ENCODE results near the gene CD59.
"Not testable (repeated sequence)": the region's sequence is repeated elsewhere in the genome, so short reads cannot be mapped to it uniquely, and the experiment has no call there.

The CD59 gene

DNA sequence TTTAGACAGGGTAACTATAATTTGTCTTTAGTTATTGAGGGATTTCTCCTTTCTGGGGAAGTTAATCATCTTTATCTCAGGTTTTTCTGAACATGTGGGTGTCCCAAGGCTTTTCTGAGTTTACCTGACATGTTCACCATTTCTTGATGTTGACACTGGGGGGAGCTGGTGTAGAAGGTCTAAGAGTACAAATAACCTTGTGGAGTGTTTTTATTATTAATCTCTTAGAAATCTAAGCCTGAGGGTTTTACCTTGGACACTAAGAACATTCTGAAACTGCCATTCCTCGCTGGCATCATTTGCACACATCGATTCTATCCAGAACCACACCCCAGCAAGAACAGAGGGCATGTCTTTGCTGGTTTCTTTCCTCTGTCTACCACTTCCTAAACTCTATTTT is 20.0 kb downstream of the CD59 start:
- TF ChIP-seq, protein P1, sequence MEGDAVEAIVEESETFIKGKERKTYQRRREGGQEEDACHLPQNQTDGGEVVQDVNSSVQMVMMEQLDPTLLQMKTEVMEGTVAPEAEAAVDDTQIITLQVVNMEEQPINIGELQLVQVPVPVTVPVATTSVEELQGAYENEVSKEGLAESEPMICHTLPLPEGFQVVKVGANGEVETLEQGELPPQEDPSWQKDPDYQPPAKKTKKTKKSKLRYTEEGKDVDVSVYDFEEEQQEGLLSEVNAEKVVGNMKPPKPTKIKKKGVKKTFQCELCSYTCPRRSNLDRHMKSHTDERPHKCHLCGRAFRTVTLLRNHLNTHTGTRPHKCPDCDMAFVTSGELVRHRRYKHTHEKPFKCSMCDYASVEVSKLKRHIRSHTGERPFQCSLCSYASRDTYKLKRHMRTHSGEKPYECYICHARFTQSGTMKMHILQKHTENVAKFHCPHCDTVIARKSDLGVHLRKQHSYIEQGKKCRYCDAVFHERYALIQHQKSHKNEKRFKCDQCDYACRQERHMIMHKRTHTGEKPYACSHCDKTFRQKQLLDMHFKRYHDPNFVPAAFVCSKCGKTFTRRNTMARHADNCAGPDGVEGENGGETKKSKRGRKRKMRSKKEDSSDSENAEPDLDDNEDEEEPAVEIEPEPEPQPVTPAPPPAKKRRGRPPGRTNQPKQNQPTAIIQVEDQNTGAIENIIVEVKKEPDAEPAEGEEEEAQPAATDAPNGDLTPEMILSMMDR (conservative IDR thresholded peaks at IDR 0.05; ENCODE audit: low read depth, low read length) = peak; percentile 57
- no peak overlapping the region for H3K4me3 ChIP-seq (ENCODE audit: low read depth, low read length)
- peak; percentile 74 for DNase-seq (ENCODE audit: low read depth)

DNA sequence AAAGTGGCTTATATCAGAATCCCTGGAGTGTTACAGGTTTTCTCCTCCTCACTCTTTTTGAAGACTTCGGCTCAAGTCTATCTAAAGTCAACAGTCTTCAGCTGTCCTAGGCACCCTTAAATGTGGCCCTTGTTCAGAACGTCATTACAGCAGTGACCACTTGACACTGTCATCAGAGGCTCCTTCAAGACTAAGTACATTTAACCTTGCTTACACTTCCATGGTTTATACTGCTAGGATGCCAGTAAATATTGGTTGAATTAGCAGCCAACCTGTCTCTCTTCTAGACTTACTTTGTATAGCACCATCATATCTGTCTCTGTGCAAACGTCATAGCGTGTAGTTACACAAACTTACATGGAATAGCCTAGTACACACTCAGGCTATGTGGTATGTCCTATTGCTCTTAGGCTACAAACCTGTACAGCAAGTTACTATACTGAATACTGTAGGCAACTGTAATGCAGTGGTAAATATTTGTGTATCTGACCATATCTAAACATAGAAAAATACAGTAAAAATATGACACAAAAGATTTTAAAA is 22.3 kb downstream of the CD59 start:
- TF ChIP-seq, protein P1 (conservative IDR thresholded peaks at IDR 0.05; ENCODE audit: low read depth, low read length) = no peak
- H3K4me3 ChIP-seq (ENCODE audit: low read depth, low read length) = no peak overlapping the region
- no peak for DNase-seq (ENCODE audit: low read depth)

DNA sequence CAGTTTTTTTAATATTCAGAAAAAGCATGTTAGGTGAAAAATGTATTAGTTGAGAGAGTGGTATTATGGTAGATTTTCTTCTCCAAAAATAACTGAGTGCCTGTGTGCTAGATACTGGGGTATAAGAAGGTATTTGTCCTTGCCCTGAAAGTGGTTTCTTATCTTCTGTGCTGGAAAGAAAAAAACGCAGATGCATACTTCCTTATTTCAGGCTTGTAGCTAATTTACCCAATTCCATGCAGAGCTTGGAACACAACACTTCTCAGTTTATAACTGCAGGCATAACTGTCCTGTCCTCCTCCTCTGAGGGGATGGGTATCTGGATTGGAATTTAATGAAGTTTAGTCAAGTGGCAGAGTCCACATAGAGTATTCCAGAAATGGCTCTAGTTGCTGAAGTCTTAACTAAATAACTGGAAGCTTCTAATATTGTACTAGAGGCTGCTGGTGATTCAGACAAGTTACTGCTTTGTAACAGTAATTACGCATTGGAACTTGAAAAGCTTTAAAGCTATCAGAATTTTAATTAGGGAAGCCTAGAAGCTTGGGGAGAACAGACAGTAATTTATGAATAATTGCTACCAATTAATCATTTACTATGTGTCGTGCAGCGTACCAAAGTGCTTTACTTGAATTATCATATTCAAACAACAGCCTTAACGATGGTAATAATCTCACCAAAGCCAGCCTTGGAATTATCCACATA is 22.9 kb downstream of the CD59 start:
- TF ChIP-seq, protein P1 (conservative IDR thresholded peaks at IDR 0.05; ENCODE audit: low read depth, low read length) = no peak
- no peak overlapping the region for H3K4me3 ChIP-seq (ENCODE audit: low read depth, low read length)
- DNase-seq (ENCODE audit: low read depth) = no peak

DNA sequence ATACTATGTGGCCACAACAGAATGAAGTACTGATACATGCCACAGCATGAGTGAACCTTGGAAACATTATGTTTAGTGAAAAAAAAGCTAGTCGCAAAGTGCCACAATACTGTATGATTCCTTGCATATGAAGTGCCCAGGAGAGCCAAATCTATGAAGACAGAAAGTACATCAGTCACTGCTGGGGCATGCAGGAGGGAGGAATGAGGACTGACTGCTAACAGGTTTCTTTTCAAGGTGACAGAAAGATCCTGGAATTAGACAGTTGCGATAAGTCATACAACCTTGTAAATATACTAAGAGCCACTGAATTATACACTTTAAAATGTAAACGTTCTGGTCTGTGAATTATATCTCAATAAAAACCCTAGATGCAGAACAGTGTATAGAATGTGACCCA is 23.8 kb downstream of the CD59 start:
- TF ChIP-seq, protein P1 (conservative IDR thresholded peaks at IDR 0.05; ENCODE audit: low read depth, low read length) = no peak
- no peak overlapping the region for H3K4me3 ChIP-seq (ENCODE audit: low read depth, low read length)
- no peak for DNase-seq (ENCODE audit: low read depth)

- H3K4me3 ChIP-seq (ENCODE audit: low read depth, low read length) = no peak overlapping the region
- no peak for DNase-seq (ENCODE audit: low read depth)
- TF ChIP-seq, protein P1 (conservative IDR thresholded peaks at IDR 0.05; ENCODE audit: low read depth, low read length) = no peak
Observed at GRCh38 chr11:33709466-33709865, 26.8 kb downstream of the CD59 start.

DNA sequence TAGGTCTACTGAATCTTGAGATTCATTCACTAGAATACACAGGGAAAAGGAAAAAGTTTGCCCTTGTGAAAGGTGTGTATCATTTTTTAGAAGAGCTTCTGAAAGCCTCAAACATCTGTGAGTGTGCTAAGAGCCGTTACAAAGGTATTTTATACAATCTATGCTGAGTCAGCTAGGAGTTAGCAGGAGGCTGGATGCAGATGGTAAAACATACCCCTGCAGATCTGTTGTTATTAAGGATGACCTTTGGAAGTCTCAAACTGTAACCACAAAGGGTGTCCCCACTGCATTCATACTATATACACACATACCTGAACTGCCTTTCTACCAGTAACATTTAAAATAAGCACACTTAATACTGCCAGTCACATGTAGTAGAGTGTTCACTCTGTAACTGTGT is 27.2 kb downstream of the CD59 start:
- H3K4me3 ChIP-seq (ENCODE audit: low read depth, low read length) = no peak overlapping the region
- TF ChIP-seq, protein P1 (conservative IDR thresholded peaks at IDR 0.05; ENCODE audit: low read depth, low read length) = no peak
- DNase-seq (ENCODE audit: low read depth) = no peak

- DNase-seq (ENCODE audit: low read depth); H3K4me3 ChIP-seq (ENCODE audit: low read depth, low read length): not testable (repeated sequence)
Observed at GRCh38 chr11:33707831-33708230, 28.4 kb downstream of the CD59 start.

All from choroid plexus epithelial cell (primary cell).